Astrocyte (in vitro differentiated cells and primary cell): ENCODE data around the gene ADCK1.

Experiments used
- EZH2 ChIP-seq: IDR thresholded peaks from 2 replicates; pipeline ENCODE4 v1.6.1; 2012; ENCODE audit warnings: mild to moderate bottlenecking, low read length, inconsistent platforms; ENCODE audit not compliant: insufficient read depth
- TF ChIP-seq, protein P1 (sequence below): IDR thresholded peaks from 2 replicates; pipeline ENCODE4 v1.5.1; 2011; ENCODE audit warnings: low read depth, mild to moderate bottlenecking, inconsistent platforms, low read length, moderate library complexity; ENCODE audit not compliant: insufficient read depth

DNA sequence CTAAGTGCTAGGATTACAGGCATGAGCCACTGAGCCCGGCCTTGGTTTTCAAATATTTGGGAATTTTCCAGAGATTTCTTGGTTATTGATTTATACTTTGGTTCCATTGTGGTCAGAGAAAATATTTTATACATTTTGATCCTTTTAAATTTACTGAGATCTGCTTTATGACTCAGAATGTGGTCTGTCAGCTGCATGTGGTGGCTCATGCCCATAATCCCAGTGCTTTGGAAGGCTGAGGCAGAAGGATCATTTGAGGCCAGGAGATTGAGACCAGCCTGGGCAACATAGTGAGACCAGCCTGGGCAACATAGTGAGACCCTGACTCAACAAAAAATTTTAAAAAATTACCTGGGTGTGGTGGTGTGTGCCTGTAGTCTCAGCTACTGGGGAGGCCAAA is 49.8 kb downstream of the ADCK1 start:
- TF ChIP-seq, protein P1, sequence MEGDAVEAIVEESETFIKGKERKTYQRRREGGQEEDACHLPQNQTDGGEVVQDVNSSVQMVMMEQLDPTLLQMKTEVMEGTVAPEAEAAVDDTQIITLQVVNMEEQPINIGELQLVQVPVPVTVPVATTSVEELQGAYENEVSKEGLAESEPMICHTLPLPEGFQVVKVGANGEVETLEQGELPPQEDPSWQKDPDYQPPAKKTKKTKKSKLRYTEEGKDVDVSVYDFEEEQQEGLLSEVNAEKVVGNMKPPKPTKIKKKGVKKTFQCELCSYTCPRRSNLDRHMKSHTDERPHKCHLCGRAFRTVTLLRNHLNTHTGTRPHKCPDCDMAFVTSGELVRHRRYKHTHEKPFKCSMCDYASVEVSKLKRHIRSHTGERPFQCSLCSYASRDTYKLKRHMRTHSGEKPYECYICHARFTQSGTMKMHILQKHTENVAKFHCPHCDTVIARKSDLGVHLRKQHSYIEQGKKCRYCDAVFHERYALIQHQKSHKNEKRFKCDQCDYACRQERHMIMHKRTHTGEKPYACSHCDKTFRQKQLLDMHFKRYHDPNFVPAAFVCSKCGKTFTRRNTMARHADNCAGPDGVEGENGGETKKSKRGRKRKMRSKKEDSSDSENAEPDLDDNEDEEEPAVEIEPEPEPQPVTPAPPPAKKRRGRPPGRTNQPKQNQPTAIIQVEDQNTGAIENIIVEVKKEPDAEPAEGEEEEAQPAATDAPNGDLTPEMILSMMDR: no peak
- TF ChIP-seq EZH2: no peak
